CD14-positive monocyte (primary cell): ENCODE measurements around the gene SLC24A4. TPM values are rescaled to one million over a fixed set of nuclear protein-coding genes. Genes with fewer than 3 reads are reported as not detected.

Experiments used
- DNase-seq, 3 donors: peaks; one replicate each; pipeline ENCODE4 v3.0.0-alpha.2; 2011 to 2022
- H2AFZ ChIP-seq: 2 replicates; pipeline ENCODE4 v1.6.0; 2012; ENCODE audit warnings: mild to moderate bottlenecking, low read depth, low read length, inconsistent platforms; ENCODE audit not compliant: insufficient read depth, poor library complexity, severe bottlenecking
- H3K27ac ChIP-seq, 2 donors: 1 replicate in 1 of 2; 2 replicates in 1 of 2; pipeline ENCODE4 v1.5.1; 2012 to 2013; ENCODE audit warnings: low read length in 2 of 2, control low read depth in 1 of 2, inconsistent platforms in 1 of 2, low read depth in 1 of 2, mild to moderate bottlenecking in 1 of 2
- H3K27me3 ChIP-seq, 2 donors: one replicate each; pipeline versions ENCODE4 v1.6.0 to v1.6.1; 2011 to 2013; ENCODE audit warnings: low read length in 2 of 2; ENCODE audit not compliant: control insufficient read depth in 2 of 2, insufficient read depth in 2 of 2
- H3K36me3 ChIP-seq, 2 donors: replicated peaks in 1 of 2; 1 replicate in 1 of 2; 2 replicates in 1 of 2; pipeline versions ENCODE4 v1.5.1 to v1.6.1; 2012 to 2013; ENCODE audit warnings: low read length in 2 of 2, control low read depth in 1 of 2, inconsistent platforms in 1 of 2, mild to moderate bottlenecking in 1 of 2; ENCODE audit not compliant: insufficient read depth in 2 of 2, control insufficient read depth in 1 of 2
- H3K4me1 ChIP-seq, 2 donors: 1 replicate in 1 of 2; 2 replicates in 1 of 2; pipeline versions ENCODE4 v1.5.1 to v1.6.1; 2012 to 2013; ENCODE audit warnings: low read length in 2 of 2, control low read depth in 1 of 2, inconsistent platforms in 1 of 2, mild to moderate bottlenecking in 1 of 2, moderate library complexity in 1 of 2; ENCODE audit not compliant: insufficient read depth in 2 of 2, control insufficient read depth in 1 of 2
- H3K4me2 ChIP-seq: replicated peaks from 2 replicates; pipeline ENCODE3; 2012; ENCODE audit warnings: low read length, moderate library complexity, mild to moderate bottlenecking; ENCODE audit not compliant: poor library complexity, severe bottlenecking; ENCODE audit errors: extremely low read depth
- H3K4me3 ChIP-seq, 3 experiments: fragments of 200-600 bp in 1 of 3; sonication (generic) in 1 of 3; replicated peaks in 1 of 3; 1 replicate in 2 of 3; 2 replicates in 1 of 3; pipeline ENCODE4 v1.5.1; 2011 to 2013; ENCODE audit warnings: low read length in 3 of 3, mild to moderate bottlenecking in 3 of 3, control low read depth in 2 of 3, low read depth in 2 of 3, inconsistent platforms in 1 of 3, moderate library complexity in 1 of 3
- H3K79me2 ChIP-seq: 2 replicates; pipeline ENCODE4 v1.6.0; 2012; ENCODE audit warnings: mild to moderate bottlenecking, control low read depth, inconsistent platforms, low read length, moderate library complexity; ENCODE audit not compliant: insufficient read depth
- H3K9ac ChIP-seq: 2 replicates; pipeline ENCODE4 v1.6.0; 2017; ENCODE audit warnings: low read length, mild to moderate bottlenecking; ENCODE audit not compliant: insufficient read depth, poor library complexity, severe bottlenecking
- H3K9me3 ChIP-seq, 2 donors: replicated peaks in 1 of 2; 1 replicate in 1 of 2; 2 replicates in 1 of 2; pipeline versions ENCODE4 v1.5.1 to v1.6.1; 2012 to 2013; ENCODE audit warnings: low read length in 2 of 2, control low read depth in 1 of 2; ENCODE audit not compliant: control insufficient read depth in 1 of 2, insufficient read depth in 1 of 2
- H4K20me1 ChIP-seq: 2 replicates; pipeline ENCODE4 v1.6.0; 2012; ENCODE audit warnings: mild to moderate bottlenecking, low read length, control low read depth, moderate library complexity; ENCODE audit not compliant: insufficient read depth
- H3K27ac Mint-ChIP-seq, 7 donors: one replicate each; pipeline ENCODE4 v1.8.0; 2020; ENCODE audit warnings: mild to moderate bottlenecking in 7 of 7, mixed read lengths in 7 of 7, moderate library complexity in 6 of 7, inconsistent platforms in 2 of 7
- H3K27me3 Mint-ChIP-seq, 3 donors: one replicate each; pipeline ENCODE4 v1.8.0; 2021 to 2022; ENCODE audit warnings: low read depth in 3 of 3, mild to moderate bottlenecking in 3 of 3, mixed read lengths in 3 of 3, moderate library complexity in 3 of 3, inconsistent platforms in 1 of 3
- H3K36me3 Mint-ChIP-seq, 2 donors: one replicate each; pipeline ENCODE4 v1.8.0; 2020; ENCODE audit warnings: mixed read lengths in 2 of 2, inconsistent platforms in 1 of 2, mild to moderate bottlenecking in 1 of 2
- H3K4me1 Mint-ChIP-seq: one replicate; pipeline ENCODE4 v1.8.0; 2020; ENCODE audit warnings: mild to moderate bottlenecking, mixed read lengths
- H3K4me3 Mint-ChIP-seq, 2 donors: one replicate each; pipeline ENCODE4 v1.8.0; 2020; ENCODE audit warnings: mild to moderate bottlenecking in 2 of 2, mixed read lengths in 2 of 2, moderate library complexity in 1 of 2
- H3K9me3 Mint-ChIP-seq, 7 donors: one replicate each; pipeline ENCODE4 v1.8.0; 2020 to 2022; ENCODE audit warnings: mixed read lengths in 7 of 7, mild to moderate bottlenecking in 6 of 7, moderate library complexity in 6 of 7, inconsistent platforms in 2 of 7
- WGBS: methylation state at CpG from one replicate; pipeline ENCODE4 v1.1.5; 2013; ENCODE audit warnings: missing lambda C conversion rate; ENCODE audit not compliant: insufficient coverage; 5-methylcytosine and 5-hydroxymethylcytosine counted together
- intact Hi-C, 2 donors: fragments of 100-400 bp; cut with micrococcal nuclease; formaldehyde crosslinking; loops; one replicate each; pipeline versions ENCODE4 v1.15.0 to v1.15.1; 2023
- polyA plus RNA-seq, 3 donors: library from polyadenylated mRNA; depleted of rRNA in 1 of 3; unstranded in 2 of 3; stranded (reverse) in 1 of 3; fragments of 300-500 nt in 2 of 3; fragments of >200 nt in 1 of 3; fragmentation: Illumina TruSeq in 2 of 3; gene quantifications; 1 replicate in 2 of 3; 2 replicates in 1 of 3; pipeline ENCODE4 v1.2.3, GENCODE V29; 2012 to 2021
- TF ChIP-seq, protein P1 (sequence below): fragments of 200-600 bp; IDR thresholded peaks from one replicate; pipeline ENCODE4 v1.8.0; 2022; ENCODE audit warnings: antibody characterized with exemption, mild to moderate bottlenecking

The SLC24A4 gene
- polyA plus RNA-seq, 3 donors, result 20.0 to 41.9 (median 26.5) TPM

- H3K4me3 ChIP-seq, result no peak overlapping the region
- H2AFZ ChIP-seq, result no peak overlapping the region
- no peaks in the 10 kb centered on the region for H4K20me1 ChIP-seq
- H3K27ac ChIP-seq, result peak overlapping the region; percentile 80 to 88
- intact Hi-C loops, result loop anchor here in 1 of 2 donors (5.0 kb wide), 1 partner anchor 35 kb away; no protein-coding TSS in a partner anchor
- WGBS, result 0% methylated on average over 1 of the region's 3 CpGs
- H3K4me2 ChIP-seq, result no peak overlapping the region
- H3K9me3 ChIP-seq, result no peaks in the 10 kb centered on the region
- peaks cover 51% of the 10 kb centered on the region for H3K4me1 Mint-ChIP-seq
- no peak overlapping the region for H3K4me3 Mint-ChIP-seq
- H3K4me1 ChIP-seq, result peaks cover 64 to 66% of the 10 kb centered on the region in 2 donors
- H3K27ac Mint-ChIP-seq, result peak overlapping the region; percentile 89 to 98 (median 94)
- TF ChIP-seq, protein P1, sequence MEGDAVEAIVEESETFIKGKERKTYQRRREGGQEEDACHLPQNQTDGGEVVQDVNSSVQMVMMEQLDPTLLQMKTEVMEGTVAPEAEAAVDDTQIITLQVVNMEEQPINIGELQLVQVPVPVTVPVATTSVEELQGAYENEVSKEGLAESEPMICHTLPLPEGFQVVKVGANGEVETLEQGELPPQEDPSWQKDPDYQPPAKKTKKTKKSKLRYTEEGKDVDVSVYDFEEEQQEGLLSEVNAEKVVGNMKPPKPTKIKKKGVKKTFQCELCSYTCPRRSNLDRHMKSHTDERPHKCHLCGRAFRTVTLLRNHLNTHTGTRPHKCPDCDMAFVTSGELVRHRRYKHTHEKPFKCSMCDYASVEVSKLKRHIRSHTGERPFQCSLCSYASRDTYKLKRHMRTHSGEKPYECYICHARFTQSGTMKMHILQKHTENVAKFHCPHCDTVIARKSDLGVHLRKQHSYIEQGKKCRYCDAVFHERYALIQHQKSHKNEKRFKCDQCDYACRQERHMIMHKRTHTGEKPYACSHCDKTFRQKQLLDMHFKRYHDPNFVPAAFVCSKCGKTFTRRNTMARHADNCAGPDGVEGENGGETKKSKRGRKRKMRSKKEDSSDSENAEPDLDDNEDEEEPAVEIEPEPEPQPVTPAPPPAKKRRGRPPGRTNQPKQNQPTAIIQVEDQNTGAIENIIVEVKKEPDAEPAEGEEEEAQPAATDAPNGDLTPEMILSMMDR, result no peak
- H3K27me3 Mint-ChIP-seq, result peaks cover 0 to 4% (median 0%) of the 10 kb centered on the region in 3 donors
- H3K79me2 ChIP-seq, result no peaks in the 10 kb centered on the region
- H3K36me3 Mint-ChIP-seq, result peaks cover 13 to 19% of the 10 kb centered on the region in 2 donors
- H3K27me3 ChIP-seq, result no peaks in the 10 kb centered on the region
- no peaks in the 10 kb centered on the region for H3K36me3 ChIP-seq
- H3K9ac ChIP-seq, result no peak overlapping the region
- H3K9me3 Mint-ChIP-seq, result peaks cover 0 to 12% (median 2%) of the 10 kb centered on the region in 7 donors
- peak; percentile 84 to 97 (median 94) for DNase-seq
Observed at GRCh38 chr14:92417759-92418158, 94.8 kb downstream of the SLC24A4 start.

DNA sequence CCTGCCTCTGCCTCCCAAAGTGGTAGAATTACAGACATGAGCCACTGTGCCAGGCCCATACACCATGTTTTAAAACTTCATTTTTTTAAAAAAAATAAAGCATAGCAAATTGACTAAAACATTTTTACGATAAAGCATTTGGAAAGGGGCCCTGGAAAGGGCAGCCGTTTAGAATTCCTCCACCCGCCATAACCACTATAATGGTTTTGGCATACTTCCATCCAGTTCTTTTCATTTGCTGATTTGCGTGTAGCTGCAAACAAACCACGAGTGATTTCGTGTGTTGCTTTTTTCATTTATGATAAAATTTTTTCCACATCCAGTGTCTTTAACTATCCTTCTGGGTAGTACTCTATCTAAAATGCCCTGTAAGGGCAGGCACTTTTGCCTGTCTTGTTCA, 98.8 kb downstream of the SLC24A4 start:
- H3K4me2 ChIP-seq, result no peak overlapping the region

More for the DNA sequence above, 98.8 kb downstream of the SLC24A4 start:
- H3K9me3 ChIP-seq, result no peaks in the 10 kb centered on the region
- no peak overlapping the region for H3K27ac ChIP-seq
- peaks cover 35% of the 10 kb centered on the region for H3K4me1 Mint-ChIP-seq
- no peak overlapping the region for H3K4me3 ChIP-seq
- H3K79me2 ChIP-seq, result no peaks in the 10 kb centered on the region
- no peaks in the 10 kb centered on the region for H3K27me3 ChIP-seq
- peaks cover 33 to 37% of the 10 kb centered on the region in 2 donors for H3K4me1 ChIP-seq
- intact Hi-C loops, result no loop called here
- no CpG with 5 or more reads among the region's 6 CpGs for WGBS
- peaks cover 1 to 4% (median 1%) of the 10 kb centered on the region in 3 donors for H3K27me3 Mint-ChIP-seq
- no peak overlapping the region for H3K9ac ChIP-seq
- no peak overlapping the region for H3K4me3 Mint-ChIP-seq
- peaks cover 0 to 12% (median 2%) of the 10 kb centered on the region in 7 donors for H3K9me3 Mint-ChIP-seq
- no peak overlapping the region for H2AFZ ChIP-seq
- TF ChIP-seq, protein P1, result no peak
- H3K36me3 ChIP-seq, result no peaks in the 10 kb centered on the region
- H4K20me1 ChIP-seq, result no peaks in the 10 kb centered on the region
- peaks cover 12 to 16% of the 10 kb centered on the region in 2 donors for H3K36me3 Mint-ChIP-seq
- H3K27ac Mint-ChIP-seq, result no peak overlapping the region
- no peak for DNase-seq
